ENCODE data around the gene TVP23C.

TVP23C gene

DNA sequence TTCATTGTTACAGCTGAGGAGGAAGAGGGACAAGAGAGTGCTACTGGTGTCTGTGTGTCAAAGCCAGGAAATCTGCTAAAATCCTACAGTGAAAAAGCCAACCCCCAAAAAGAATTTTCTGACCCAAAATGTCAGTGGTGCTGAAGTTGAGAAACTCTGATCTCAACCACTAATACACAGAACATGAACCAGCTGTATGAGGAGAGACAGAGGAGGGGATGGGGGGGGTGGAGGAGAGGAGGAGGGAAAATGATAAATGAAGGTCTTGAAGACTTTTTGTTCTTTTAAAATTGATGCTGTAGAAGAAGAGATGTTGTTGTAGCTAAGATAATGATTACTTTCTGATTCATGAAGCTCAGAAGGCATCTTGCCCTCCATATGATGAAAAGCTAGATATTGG, 68.5 kb downstream of the TVP23C start:
- no peak for DNase-seq

DNA sequence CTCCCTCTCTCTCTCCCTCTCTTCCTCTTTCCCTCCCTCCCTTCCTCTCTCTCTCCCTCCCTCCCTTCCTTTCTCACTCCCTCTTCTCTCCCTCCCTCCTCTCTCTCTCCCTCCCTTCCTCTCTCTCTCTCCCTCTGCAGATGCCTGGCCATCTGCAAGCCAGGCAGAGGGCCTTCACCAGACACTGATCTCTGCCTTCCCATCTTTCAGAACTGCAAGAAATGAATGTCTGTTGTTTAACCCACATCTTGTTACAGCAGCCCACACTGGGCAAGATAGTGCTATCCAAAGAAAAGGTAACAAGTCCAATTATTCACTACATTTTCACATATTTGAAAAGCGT, 69.6 kb downstream of the TVP23C start:
- no peak for DNase-seq

DNA sequence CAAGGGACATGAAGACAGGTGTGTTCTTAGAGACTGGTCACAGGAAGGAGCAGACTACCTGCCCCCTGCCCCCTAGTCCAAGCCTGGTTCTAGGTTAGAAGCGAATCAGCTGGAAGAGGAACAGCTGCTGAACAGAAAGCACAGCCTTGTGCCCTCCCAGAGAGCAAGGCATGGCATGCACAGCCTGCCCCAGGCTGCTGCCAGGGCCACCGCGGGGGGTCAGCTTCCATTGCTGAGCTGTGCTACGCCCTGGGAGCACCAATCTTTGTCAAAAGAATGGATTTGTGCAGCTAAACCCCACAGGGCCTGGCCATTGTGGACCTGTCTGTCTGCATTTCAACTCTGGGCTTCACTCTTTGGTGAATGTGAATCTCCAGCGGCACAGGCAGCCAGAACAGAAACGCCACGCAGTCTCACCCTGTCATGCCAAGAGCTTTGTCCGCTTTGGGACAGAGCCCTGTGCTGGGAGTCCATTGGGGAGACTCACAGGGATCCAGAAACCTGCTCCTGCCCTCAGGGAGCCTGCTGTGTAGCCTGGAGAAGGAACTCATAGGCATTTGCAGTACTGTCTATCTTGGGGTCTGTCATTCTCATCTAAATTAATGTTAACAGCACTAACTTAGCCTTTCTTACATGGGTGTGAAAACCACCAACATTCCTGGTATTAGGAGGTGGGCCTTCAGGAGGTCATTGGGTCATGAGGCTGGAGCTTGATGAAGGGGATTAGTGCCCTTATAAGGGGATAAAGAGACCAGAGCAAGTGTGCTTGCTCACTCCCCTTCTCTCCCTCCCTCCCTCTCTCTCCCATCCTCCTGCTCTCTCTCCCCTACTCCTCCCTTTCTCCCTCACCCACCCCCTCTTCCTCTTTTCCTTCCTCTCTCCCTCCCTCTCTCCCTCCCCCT, 70.2 kb downstream of the TVP23C start:
- no peak for DNase-seq

DNA sequence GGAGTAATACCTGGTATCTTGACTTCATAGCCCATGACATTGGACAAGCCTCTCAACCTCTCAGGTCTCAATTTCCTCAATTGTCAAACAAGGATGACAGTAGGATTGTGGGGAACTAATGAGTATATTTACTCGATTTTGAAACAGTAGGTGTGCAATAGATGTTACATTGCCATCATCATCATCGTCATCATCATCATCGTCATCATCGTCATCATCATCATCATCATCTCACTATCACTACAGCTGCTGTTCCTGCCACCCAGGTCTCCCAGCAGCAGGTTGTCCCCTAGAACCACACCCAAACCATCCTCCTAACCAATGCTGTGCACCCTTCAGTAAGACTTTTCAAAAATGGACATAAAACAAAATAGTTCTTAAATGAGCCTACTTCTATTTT, 71.1 kb downstream of the TVP23C start:
- no peak for DNase-seq

DNA sequence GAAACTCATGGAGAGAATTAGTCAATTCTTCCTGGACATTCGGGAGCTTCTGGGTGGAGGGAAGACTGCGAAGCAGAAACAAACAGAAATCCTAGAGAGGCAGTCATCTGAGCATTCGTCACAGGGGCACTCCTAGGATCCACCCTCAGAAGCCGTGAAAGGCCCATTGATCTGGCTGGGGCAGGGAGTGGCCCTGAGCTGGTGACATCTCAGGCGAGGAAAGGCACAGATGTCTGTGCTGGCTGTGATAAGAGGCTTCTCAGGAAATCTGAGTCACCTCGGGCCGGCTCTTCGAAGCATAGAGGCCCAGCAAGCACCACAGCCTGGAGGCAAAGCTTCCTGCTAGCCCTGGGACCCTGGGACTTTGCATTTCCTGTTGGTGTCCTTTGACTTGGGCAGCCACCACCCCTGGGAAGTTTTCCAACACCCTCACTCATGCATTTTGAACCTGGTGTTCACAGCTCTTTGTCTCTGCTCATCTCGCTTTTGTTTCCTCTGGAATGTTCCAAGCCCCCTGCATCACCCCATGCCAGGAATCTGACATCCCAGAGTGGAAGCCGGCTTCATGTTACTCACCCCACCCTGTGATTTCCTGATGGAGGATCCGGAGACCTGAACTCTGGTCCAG, 72.5 kb downstream of the TVP23C start:
- DNase-seq, result peak; percentile 56

DNA sequence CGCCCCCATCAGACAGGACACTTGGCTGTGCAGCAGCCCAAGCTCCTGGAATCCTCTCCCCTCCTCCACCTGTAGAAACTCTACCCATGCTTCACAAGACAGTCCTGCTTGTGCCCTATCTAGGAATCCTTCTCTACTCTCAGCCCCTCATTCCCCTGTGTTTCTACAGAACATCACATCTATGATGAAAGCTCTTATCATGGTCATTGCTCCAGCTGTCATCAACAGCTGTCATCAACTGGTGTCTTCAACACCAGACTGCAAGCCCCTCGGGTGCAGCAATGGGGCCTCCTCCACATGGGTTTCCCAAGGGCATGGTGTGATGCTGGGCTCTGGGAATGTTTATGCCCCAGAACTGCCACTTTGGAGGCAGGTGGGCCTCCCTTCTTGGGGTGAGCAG, 74.7 kb downstream of the TVP23C start:
- DNase-seq, result no peak

DNA sequence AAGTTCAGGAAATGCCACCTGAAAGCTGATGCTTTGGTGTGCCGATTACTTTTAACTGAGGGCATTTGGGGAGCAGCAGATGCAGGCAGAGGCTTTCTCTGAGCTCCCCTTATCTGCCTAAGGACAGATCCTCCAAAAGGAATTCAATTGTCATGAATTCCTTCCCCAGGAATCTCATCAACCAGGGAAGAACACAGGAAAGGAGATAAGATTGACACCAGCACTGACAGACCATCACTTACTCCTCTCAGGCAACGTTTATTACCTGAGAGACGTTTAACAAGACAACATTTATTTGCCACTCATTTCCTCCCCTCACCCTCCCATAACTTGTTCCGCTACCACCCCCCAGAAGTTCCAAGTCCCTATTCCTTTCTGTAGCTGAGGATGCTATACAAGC, 78.2 kb downstream of the TVP23C start:
- DNase-seq, result no peak

DNA sequence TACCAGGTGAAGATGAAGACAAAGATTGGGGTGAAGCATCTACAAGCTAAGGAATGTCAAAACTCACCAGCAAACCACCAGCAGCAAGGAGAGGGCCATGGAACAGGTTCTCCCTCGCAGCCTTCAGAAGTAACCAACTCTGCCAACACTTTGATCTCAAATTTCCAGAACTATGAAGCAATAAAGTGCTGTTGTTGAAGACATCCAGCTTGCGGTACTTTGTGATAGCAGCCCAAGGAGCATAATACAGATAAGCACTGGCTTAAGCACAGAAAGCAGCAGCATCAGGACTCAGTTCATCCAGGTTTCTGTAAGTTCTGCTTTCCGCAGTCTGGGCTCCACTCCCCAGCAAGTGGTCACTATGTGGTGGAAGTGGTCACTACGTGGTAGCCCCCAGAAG, 79.9 kb downstream of the TVP23C start:
- no peak for DNase-seq

DNA sequence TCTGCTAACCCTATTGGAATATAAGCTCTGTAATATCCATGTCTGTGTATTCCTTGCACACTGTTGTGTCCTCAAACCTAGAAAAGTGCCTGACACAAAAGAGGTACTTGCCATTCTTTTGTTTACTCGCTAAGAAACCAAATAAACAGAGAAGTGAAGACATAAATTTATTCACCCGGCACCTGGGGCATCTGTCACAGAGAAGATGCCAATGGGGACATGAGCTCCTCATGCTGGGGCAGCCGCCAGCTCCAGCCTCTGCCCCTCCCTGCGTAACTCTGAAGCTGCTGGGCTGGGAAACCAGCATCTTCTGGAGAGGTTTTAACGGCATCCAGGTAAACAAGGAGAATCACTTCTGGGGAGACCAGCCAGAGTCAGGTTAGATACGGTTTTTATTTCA, 80.8 kb downstream of the TVP23C start:
- no peak for DNase-seq

DNA sequence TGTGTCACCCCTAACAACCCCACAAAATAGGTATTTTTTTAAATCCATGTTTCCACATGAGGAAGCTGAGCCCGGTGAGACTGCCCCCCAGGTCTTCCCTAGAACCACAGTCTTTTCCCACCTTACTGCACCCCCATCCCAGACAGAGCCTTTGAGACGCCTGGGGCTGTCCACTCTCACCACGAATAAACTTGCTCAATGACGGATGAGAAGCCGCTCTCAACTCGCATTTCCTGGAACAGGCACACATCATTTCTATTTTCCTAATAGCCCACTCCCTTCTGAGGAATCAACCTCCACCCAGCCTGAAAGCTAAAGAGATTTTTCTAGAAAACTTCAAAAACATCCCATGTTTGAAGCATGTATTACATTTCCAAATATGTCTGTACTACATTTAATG, 81.8 kb downstream of the TVP23C start:
- no peak for DNase-seq

DNA sequence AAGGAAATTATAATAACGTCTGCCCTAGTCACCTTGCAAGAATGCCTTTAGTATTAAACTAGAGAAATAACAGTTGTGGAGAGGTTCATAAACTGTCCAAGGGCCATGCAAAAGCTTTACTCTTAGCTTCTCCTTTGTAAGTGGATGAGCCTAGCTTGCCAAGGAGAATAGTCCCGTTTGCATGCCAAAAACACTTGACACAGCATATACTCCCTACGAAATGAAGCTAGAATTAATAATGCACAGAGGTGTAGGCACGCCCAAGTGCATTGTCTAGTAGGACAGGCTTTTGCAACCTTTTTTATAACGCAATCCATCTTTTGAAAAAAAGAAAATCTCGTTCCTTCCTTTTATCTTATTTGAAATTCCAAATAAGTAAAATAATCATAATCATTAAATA, 83.1 kb downstream of the TVP23C start:
- no peak for DNase-seq

DNA sequence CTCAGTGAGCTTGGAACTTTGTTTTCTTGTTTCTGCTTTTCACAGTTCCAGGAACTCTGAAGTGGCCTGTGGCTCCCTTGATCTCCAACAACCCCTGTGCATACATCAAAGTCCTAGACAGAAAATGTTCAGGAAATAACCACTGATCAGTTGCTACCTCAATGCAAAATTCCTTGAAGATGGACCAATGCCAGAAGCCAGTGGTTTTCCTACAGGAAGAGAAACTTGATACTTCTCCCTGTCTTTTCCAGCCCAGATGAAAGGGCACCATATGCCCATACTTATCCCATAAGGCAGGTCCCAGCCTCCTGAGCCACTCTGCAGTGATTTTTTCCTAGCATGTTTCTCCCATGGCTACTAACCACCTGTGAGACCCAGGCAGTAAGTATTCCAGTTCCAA, 83.6 kb downstream of the TVP23C start:
- DNase-seq, result peak; percentile 65

DNA sequence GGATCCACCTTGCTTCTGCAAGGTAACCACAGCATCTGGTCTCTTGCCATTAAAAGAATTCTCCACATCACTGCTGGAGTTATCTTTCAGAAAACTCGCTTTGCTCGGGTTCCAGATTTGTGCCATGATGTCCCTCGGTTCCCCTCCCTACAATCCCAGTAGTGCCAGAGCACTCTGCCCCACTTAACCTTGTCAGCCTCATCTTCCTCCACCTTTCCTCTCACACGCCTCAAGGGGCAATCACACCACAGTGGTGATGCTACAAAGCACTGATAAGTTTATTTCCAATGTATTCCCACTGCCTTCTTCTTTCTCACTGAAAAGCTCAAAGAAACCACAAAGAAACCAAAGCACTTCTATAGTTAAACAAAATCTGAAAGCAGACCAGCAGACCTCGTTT, 84.4 kb downstream of the TVP23C start:
- no peak for DNase-seq

DNA sequence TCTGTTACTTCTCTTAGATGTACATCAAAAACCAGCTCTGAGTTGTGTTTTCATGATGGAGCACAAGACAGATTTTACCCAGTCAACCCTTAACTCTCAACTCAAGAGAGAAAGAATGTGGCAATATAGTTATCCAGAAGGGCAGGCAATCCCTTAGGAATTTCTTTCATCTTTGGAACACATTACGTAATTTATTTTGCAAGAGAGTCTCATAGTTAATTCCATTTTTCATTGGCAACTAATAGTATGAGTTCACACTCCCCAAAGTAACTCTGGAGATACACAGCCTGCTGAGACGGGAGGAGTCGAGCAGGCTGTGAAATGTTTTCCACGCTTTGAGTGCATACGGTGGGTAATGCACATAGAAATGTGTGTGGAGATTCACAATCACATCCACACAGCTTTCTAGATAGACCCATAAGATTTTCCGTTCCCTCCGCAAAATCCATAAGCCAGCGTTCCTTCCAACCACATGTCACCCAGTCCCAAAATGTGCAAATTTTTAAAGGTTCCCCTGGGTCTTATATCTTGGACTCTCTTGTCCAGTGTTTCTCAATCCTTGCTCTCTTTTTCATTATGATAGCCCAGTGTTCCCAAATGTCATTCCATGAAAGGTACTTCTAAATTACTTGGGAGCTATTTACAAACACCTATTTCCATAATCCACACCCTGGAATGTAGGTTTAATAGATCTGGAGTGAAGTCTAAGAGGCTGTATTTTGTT, 87.5 kb downstream of the TVP23C start:
- DNase-seq, result peak; percentile 75

DNA sequence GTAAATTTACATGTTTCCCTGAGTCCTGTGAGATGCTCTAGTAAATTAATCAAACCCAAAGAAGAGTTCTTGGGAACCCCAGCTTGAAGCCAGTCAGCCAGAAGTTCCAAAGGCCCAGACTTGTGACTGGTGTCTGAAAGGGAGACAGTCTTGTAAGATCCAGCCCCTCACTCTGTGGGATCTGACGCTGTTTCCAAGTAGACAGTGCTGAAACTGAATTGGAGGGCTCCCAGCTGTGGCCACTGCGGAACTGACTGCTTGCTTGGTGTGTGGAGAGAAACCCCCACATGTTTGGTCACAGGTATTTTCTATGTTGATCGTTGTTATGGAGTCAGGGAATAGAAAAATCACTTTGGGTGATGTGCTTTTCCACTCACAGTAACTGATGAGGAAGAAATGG, 90.4 kb downstream of the TVP23C start:
- no peak for DNase-seq

DNA sequence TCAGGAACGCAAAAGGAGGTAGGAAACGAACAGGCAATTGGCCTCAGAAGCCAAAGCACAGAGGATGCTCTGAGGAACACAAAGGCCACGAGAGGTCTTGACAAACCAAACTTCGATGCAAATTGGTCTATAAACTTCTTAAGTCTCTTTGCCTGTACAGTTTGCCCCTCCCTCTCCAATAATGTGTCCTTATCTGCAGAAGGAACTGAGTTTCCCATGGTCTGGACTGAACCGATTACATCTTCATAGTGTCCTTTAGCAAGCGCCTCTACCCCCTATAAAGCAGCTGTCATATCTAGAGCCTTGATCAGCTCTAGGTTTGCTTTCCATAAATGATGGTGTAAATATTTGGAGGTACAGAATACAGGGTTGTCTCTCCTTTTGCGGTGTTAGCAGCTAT, 92.7 kb downstream of the TVP23C start:
- no peak for DNase-seq

DNA sequence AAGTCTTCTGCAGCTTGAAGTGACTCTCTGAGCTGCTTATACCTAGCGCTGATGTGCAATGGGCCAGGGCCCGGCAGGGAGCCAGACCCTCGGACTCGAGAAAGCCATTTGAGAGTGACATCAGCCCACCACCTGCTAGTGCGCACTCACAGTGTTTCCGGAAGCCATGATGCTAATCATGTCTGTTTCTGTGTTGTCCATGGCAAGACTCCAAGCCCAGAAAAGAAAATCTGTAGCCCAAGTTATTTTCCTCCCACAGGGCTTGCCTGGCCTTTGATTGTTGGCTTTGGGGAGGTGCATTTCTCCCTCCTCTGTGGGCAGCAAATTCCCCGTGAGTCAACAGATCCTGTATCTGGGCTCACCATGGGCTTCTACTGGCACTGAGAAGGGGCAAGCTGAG, 94.0 kb downstream of the TVP23C start:
- DNase-seq, result peak; percentile 62

DNA sequence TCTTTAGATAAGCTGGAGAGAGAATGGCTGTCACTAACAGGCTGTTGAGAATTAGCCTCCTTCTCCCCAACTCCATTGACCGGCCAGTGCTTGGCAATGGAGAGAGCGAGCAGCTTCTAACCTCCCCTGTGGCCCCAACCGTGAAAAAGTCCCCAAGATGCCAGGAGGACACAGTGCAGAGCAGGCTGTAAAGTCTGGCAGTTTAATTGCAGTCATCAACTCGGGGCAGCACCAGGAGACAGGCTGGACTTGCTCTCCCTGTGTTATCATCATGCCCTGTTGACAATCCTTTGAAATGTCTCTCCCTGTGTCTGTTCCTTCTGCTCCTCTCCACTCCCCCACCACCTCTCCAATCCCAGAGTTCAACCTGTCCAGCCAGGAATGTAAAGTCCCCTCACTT, 95.2 kb downstream of the TVP23C start:
- no peak for DNase-seq

DNA sequence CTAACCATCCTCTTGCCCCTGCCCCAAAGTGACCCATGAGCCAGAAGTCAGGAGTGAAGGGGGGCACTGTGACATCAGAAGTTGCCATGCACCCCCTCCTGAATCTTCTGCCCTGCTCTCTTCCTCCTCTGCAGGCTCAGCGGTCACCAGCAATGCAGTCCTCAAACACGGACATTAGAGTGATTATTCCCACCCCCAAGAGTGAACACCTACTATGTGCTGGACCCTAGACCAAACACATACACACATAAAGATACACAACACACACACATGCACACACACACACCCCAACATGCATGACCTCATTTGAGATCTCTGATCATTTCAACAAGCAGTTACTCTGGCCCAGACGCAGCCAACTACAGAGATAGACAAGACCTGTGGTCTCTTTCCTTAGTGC, 95.7 kb downstream of the TVP23C start, which contains the start of gene CDRT4:
Gene CDRT4 (minus strand): TSS at position 30 of the 400 bp plus-strand sequence. CDS start 27,383 bp downstream, outside the sequence.
- DNase-seq, result no peak

DNA sequence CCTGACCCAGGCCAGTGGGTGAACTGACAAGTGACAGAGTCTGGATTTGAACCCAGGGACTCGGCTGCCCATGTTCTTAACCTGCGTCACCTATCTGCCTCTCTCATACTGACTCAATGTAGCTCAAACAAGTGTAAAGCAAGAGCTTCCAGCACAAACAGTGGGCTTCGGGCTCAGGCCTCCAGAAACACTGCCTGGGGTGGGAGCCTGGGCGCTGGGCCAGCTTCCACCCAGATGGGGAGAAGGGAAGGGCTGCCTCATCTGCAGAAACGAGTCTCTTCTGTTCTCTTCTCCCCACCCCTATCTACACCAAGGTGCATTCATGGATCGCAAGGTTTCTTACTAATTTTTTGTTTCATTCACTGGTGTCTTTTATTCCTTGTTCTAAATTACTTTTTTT, 97.2 kb downstream of the TVP23C start:
- DNase-seq, result no peak

DNA sequence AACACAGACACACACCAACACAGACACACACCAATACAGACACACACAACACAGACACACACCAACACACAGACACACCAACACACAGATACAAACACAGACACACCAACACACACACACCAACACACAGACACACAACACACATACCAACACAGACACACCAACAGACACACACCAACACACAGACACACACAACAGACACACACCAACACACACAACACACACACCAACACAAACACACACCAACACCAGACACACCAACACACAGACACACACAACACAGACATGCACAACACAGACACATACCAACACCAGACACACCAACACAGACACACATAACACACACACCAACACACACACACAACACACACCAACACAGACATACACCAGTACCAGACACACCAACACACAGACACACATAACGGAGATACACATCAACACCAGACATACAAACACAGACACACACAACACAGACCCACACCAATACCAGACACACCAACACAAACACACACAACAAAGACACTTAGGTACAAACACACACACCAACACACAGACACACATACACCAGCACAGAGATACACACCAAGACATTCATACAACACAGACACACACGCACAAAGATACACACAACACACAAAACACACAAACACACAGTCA, 98.1 kb downstream of the TVP23C start:
- DNase-seq, result no peak

DNA sequence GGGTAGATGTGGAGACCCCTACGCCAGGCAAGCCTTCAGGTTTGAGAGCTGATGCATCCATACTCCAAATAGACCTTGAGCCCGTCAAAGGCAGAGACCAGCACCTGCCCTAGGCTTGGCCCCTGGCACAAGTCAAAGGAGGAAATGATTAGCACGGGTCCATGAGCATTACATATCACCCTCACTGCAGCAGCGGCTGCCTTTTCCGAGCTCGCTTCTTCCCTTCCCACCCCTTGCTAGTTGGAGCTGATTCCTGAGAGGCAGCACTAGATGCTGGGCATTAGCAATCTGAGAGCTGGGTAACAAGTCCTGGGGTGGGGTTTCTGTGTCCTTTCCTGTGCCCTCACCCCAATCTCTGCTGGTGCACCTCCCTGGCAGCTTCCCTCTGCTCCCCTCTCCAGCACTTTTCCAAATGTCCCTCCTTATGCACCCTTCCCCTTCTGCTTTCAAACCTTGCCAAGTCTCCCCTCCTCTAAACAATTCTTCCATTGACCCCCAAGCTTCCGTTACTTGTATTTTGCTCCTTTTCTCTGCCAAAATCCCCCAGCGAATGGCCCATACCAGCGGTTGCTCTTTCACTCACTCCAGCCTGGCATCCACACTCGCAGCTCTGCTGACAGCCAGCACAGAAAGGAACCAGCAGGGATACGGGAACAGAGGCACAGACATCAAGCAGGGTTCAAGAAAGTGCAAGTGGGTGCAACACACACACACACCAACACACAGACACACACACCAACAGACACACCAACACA, 98.9 kb downstream of the TVP23C start:
- DNase-seq, result no peak

Measured in fibroblast of skin of right quadriceps (primary cell).